Neural cell (in vitro differentiated cells): Measurements from ENCODE around the gene PRSS53.

Experiments used
- CTCF ChIP-seq: fragments of 450-650 bp; IDR thresholded peaks from 2 replicates; pipeline ENCODE4 v1.5.1; 2014; ENCODE audit warnings: antibody characterized with exemption, mild to moderate bottlenecking, moderate library complexity; ENCODE audit not compliant: poor library complexity, severe bottlenecking
- EZH2 ChIP-seq: fragments of 200-600, 300-800 bp; shearing (Covaris generic), sonication (generic); IDR thresholded peaks from 2 replicates; pipeline ENCODE4 v1.6.1; 2014; ENCODE audit warnings: antibody characterized with exemption, low read length, borderline replicate concordance, mild to moderate bottlenecking; ENCODE audit not compliant: insufficient read depth, poor library complexity, severe bottlenecking
- TAF1 ChIP-seq: IDR thresholded peaks from 2 replicates; pipeline ENCODE4 v1.6.1; 2012; ENCODE audit warnings: low read depth

GRCh38 chr16:31077024-31077423, 11.7 kb downstream of the PRSS53 start:
- TF ChIP-seq TAF1 (no peak), CTCF (no peak), EZH2 (no peak)
